Thoracic aorta (tissue), 2 donors: ENCODE measurements around the gene BCL2. TPM values are rescaled to one million over a fixed set of nuclear protein-coding genes. Genes with fewer than 3 reads are reported as not detected.

Experiments
- ATAC-seq: fragments of 150-250 bp; one replicate; pipeline ENCODE4 v1.8.0; 2017; ENCODE audit warnings: low read depth; ENCODE audit not compliant: insufficient number of reproducible peaks, low FRiP score
- DNase-seq: peaks from one replicate; pipeline ENCODE4 v3.0.0-alpha.2; 2020; ENCODE audit warnings: low spot score
- H3K27ac ChIP-seq, 2 donors: fragments of 200-600 bp; sonication (generic); 1 replicate in 1 of 2; 2 replicates in 1 of 2; pipeline ENCODE4 v1.5.1; 2016; ENCODE audit warnings: mild to moderate bottlenecking in 2 of 2, moderate library complexity in 2 of 2
- H3K27me3 ChIP-seq: fragments of 200-600 bp; sonication (generic); replicated peaks from 2 replicates; pipeline ENCODE4 v1.6.0; 2016; ENCODE audit warnings: mild to moderate bottlenecking; ENCODE audit not compliant: insufficient read depth
- H3K36me3 ChIP-seq: fragments of 200-600 bp; sonication (generic); one replicate; pipeline ENCODE4 v1.5.1; 2016
- H3K4me1 ChIP-seq, 2 donors: fragments of 200-600 bp; sonication (generic); 1 replicate in 1 of 2; 2 replicates in 1 of 2; pipeline versions ENCODE4 v1.5.1 to v1.6.0; 2016; ENCODE audit warnings: low read depth in 2 of 2, mild to moderate bottlenecking in 1 of 2; ENCODE audit not compliant: control insufficient read depth in 1 of 2
- H3K4me3 ChIP-seq: fragments of 200-600 bp; sonication (generic); 2 replicates; pipeline ENCODE4 v1.5.1; 2016; ENCODE audit warnings: mild to moderate bottlenecking
- H3K9me3 ChIP-seq: fragments of 200-600 bp; sonication (generic); 2 replicates; pipeline ENCODE4 v1.5.1; 2016
- CTCF ChIP-seq: fragments of 200-600 bp; sonication (generic); IDR thresholded peaks from one replicate; pipeline ENCODE4 v1.5.1; 2019; ENCODE audit warnings: antibody characterized with exemption
- total RNA-seq, 2 donors: library from RNA; depleted of rRNA; stranded (reverse); fragments of >200 nt; gene quantifications; one replicate each; pipeline versions ENCODE4 v1.1.0 to v1.2.3, GENCODE V29; 2016

BCL2 gene
- total RNA-seq, 2 donors from 2014 or later, result 22.9 to 29.3 TPM

- Histone ChIP-seq H3K27me3 (no peaks in the 10 kb centered on the region), H3K4me3 (peak overlapping the region; percentile 92), H3K9me3 (no peaks in the 10 kb centered on the region), H3K36me3 (no peaks in the 10 kb centered on the region), H3K4me1 (peaks cover 8 to 35% of the 10 kb centered on the region in 2 donors), H3K27ac (peak overlapping the region; percentile 66 to 79)
- no peak for DNase-seq
- ATAC-seq, result no peak
- TF ChIP-seq CTCF, result no peak
Observed at GRCh38 chr18:63320975-63321265, 1.4 kb upstream of the BCL2 start.

GRCh38 chr18:63320123-63320974 lies 780 bp upstream of the BCL2 start:
- Histone ChIP-seq H3K36me3 (no peaks in the 10 kb centered on the region), H3K4me3 (peak overlapping the region; percentile 92), H3K27me3 (no peaks in the 10 kb centered on the region), H3K9me3 (no peaks in the 10 kb centered on the region), H3K4me1 (peaks cover 8 to 41% of the 10 kb centered on the region in 2 donors), H3K27ac (peak overlapping the region; percentile 66 to 79)
- DNase-seq, result peak; percentile 72
- peak; percentile 8 for TF ChIP-seq CTCF
- peak; percentile 78 for ATAC-seq

GRCh38 chr18:63318889-63319382 lies 633 bp downstream of the BCL2 start:
- Histone ChIP-seq H3K27me3 (no peaks in the 10 kb centered on the region), H3K4me1 (peaks cover 13 to 55% of the 10 kb centered on the region in 2 donors), H3K36me3 (no peaks in the 10 kb centered on the region), H3K27ac (peak overlapping the region; percentile 84 to 87), H3K9me3 (no peaks in the 10 kb centered on the region), H3K4me3 (peak overlapping the region; percentile 92)
- TF ChIP-seq CTCF, result no peak
- DNase-seq (no peak), ATAC-seq (no peak)

- Histone ChIP-seq H3K4me1 (peaks cover 17 to 62% of the 10 kb centered on the region in 2 donors), H3K27ac (peak overlapping the region; percentile 31 to 36), H3K36me3 (no peaks in the 10 kb centered on the region), H3K4me3 (peak overlapping the region; percentile 92), H3K27me3 (no peaks in the 10 kb centered on the region), H3K9me3 (no peaks in the 10 kb centered on the region)
- DNase-seq, result no peak
- ATAC-seq, result no peak
- TF ChIP-seq CTCF, result peak; percentile 78
Observed at GRCh38 chr18:63317982-63318888, 1.3 kb downstream of the BCL2 start.

GRCh38 chr18:63317556-63317946 lies 2.0 kb downstream of the BCL2 start:
- Histone ChIP-seq H3K9me3 (no peaks in the 10 kb centered on the region), H3K4me1 (peaks cover 18 to 64% of the 10 kb centered on the region in 2 donors), H3K36me3 (no peaks in the 10 kb centered on the region), H3K27ac (peak overlapping the region; percentile 31 to 36), H3K4me3 (peak overlapping the region; percentile 92), H3K27me3 (no peaks in the 10 kb centered on the region)
- DNase-seq, result no peak
- no peak for TF ChIP-seq CTCF
- ATAC-seq, result no peak
